HepG2 (cell line): Measurements from ENCODE around the gene LGALS8. TPM values are rescaled to one million over a fixed set of nuclear protein-coding genes. Genes with fewer than 3 reads are reported as not detected.

ENCODE experiments used
- ATF6 ChIP-seq: sonication (generic); formaldehyde crosslinking; conservative IDR thresholded peaks from 2 replicates; pipeline ENCODE4 v1.4.0; 2020; ENCODE audit warnings: missing genetic modification reagents
- ATRX ChIP-seq: sonication (generic); formaldehyde crosslinking; IDR thresholded peaks from 2 replicates; pipeline ENCODE4 v1.4.0; 2020; ENCODE audit warnings: missing genetic modification reagents, borderline replicate concordance
- ELF4 ChIP-seq: sonication (generic); formaldehyde crosslinking; IDR thresholded peaks from 2 replicates; pipeline ENCODE4 v1.5.0; 2020; ENCODE audit warnings: missing genetic modification reagents, mild to moderate bottlenecking, moderate library complexity, borderline replicate concordance
- HMGXB3 ChIP-seq: sonication (generic); formaldehyde crosslinking; IDR thresholded peaks from 2 replicates; pipeline ENCODE4 v1.4.0; 2020; ENCODE audit warnings: missing genetic modification reagents, borderline replicate concordance
- MLX ChIP-seq: IDR thresholded peaks from 2 replicates; pipeline ENCODE4 v1.6.1; 2016
- RARA ChIP-seq: IDR thresholded peaks from 2 replicates; pipeline ENCODE4 v1.6.1; 2016; ENCODE audit warnings: missing genetic modification reagents, missing compliant biosample characterization
- TFDP2 ChIP-seq: sonication (generic); formaldehyde crosslinking; IDR thresholded peaks from 2 replicates; pipeline ENCODE4 v1.4.0; 2020; ENCODE audit warnings: missing genetic modification reagents
- ZBTB38 ChIP-seq: sonication (generic); formaldehyde crosslinking; IDR thresholded peaks from 2 replicates; pipeline ENCODE4 v1.5.1; 2020; ENCODE audit warnings: mild to moderate bottlenecking, missing genetic modification reagents
- ZFP90 ChIP-seq: sonication (generic); formaldehyde crosslinking; IDR thresholded peaks from 2 replicates; pipeline ENCODE4 v1.8.0; 2022; ENCODE audit warnings: missing genetic modification reagents, mild to moderate bottlenecking, inconsistent platforms, borderline replicate concordance
- ZFP91 ChIP-seq: sonication (generic); formaldehyde crosslinking; IDR thresholded peaks from 2 replicates; pipeline ENCODE4 v1.9.0; 2022; ENCODE audit warnings: missing genetic modification reagents, mild to moderate bottlenecking, borderline replicate concordance
- ZNF275 ChIP-seq: sonication (generic); formaldehyde crosslinking; IDR thresholded peaks from 2 replicates; pipeline ENCODE4 v1.8.0; 2022; ENCODE audit warnings: missing genetic modification reagents, mild to moderate bottlenecking, inconsistent platforms, borderline replicate concordance
- ZNF331 ChIP-seq: sonication (generic); formaldehyde crosslinking; IDR thresholded peaks from 2 replicates; pipeline ENCODE4 v1.4.0; 2020; ENCODE audit warnings: missing genetic modification reagents
- ZNF574 ChIP-seq: sonication (generic); formaldehyde crosslinking; IDR thresholded peaks from 2 replicates; pipeline ENCODE4 v1.4.0; 2020; ENCODE audit warnings: missing genetic modification reagents
- polyA plus RNA-seq, 8 experiments: library from polyadenylated mRNA; depleted of rRNA in 3 of 8; stranded (reverse) in 7 of 8; unstranded in 1 of 8; fragments of >200 nt; fragmentation: Illumina TruSeq in 4 of 8; extraction: Trizol in 4 of 8; gene quantifications; 2 replicates each; pipeline versions ENCODE4 v1.2.1 to v1.2.3, GENCODE V29; 2011 to 2016; ENCODE audit warnings: low read depth in 4 of 8, missing spikeins in 1 of 8, mixed read lengths in 1 of 8; ENCODE audit not compliant: insufficient read depth in 1 of 8
- total RNA-seq, 5 experiments: library from RNA; depleted of rRNA; stranded (reverse); fragments of >200 nt; fragmentation: Illumina TruSeq; extraction: Trizol; gene quantifications; 2 replicates each; pipeline ENCODE4 v1.2.3, GENCODE V29; 2016; ENCODE audit warnings: low read depth in 1 of 5

Gene LGALS8
- total and polyA plus RNA-seq, 2 of the 13 experiments (the other 11 are each of a cell fraction or from before 2014, with no cell fraction given), result 29.3 to 185 TPM

- TF ChIP-seq ZBTB38 (CRISPR knock-in tag) (0 out of 2 replicates have a peak, but pooled peaks have one; percentile 15), MLX (CRISPR knock-in tag) (0 out of 2 replicates have a peak, but pooled peaks have one; percentile 6), HMGXB3 (no peak), TFDP2 (CRISPR knock-in tag) (no peak), ZFP91 (CRISPR knock-in tag) (no peak; the same call in 1 of the 2 replicates), ZNF275 (CRISPR knock-in tag) (no peak), ELF4 (no peak), ZFP90 (CRISPR knock-in tag) (no peak), ATF6 (CRISPR knock-in tag) (no peak), ZNF574 (CRISPR knock-in tag) (no peak), ZNF331 (no peak), RARA (CRISPR knock-in tag) (peak; percentile 49; the same call in 1 of the 2 replicates), ATRX (CRISPR knock-in tag) (no peak)
Observed at GRCh38 chr1:236491469-236492136, 32.2 kb upstream of the LGALS8 start (continued).
